Stimulated activated CD8-positive, alpha-beta memory T cell treated with anti-CD3 and anti-CD28 coated beads, Interleukin-15, amount 100 ng/mL, for 48 hours (primary cell): ENCODE measurements around the gene NDUFS6.
"Not testable (repeated sequence)": the region's sequence is repeated elsewhere in the genome, so short reads cannot be mapped to it uniquely, and the experiment has no call there.

Experiments used
- DNase-seq, 2 donors: peaks; one replicate each; pipeline ENCODE4 v3.0.0-alpha.2; 2020; ENCODE audit warnings: low read depth in 2 of 2

NDUFS6 gene

GRCh38 chr5:1797103-1797800 is 4.0 kb upstream of the NDUFS6 start:
- no peak for DNase-seq

DNA sequence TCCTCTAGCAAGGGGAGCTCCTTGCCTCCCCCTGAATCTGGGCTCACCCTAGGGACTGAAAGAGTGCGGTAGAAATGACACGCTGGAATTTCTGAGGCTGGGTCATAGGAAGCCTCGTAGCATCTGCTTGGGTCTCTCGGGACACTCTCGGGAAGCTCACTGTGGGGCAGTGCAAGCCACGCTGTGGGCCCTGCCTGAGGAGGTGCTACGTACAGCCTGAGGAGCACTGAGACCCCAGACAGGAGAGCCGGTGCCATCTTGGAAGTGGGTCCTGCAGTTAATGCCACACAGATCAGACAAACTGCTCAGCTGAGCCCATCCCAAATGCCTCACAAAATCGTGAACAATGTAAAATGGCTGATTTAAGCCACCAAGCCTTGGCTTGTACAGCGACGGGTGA is 3.4 kb upstream of the NDUFS6 start:
- DNase-seq, result no peak

DNA sequence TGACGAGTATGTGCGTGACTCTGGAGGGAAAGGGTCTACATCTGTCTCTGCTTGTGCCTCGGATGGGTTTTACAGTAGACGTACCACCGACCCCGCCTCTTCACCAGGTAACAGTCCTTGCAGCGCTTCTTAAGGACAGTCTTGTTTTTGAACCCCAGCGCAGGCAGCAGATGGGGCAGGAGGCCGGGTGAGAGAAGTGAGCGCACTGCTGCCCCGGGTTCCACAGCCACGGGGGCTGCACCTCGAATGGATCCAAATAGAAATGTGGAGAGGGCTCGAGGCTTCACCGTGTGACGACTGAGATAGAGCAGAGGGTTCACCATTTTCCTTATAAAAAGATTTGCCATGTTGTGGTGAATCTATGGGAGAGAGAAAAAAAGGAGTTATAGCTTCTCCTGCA is 2.6 kb upstream of the NDUFS6 start:
- DNase-seq, result not testable (repeated sequence)

- no peak for DNase-seq
These were observed 2.1 kb upstream of the NDUFS6 start for GRCh38 chr5:1799110-1799601.

DNA sequence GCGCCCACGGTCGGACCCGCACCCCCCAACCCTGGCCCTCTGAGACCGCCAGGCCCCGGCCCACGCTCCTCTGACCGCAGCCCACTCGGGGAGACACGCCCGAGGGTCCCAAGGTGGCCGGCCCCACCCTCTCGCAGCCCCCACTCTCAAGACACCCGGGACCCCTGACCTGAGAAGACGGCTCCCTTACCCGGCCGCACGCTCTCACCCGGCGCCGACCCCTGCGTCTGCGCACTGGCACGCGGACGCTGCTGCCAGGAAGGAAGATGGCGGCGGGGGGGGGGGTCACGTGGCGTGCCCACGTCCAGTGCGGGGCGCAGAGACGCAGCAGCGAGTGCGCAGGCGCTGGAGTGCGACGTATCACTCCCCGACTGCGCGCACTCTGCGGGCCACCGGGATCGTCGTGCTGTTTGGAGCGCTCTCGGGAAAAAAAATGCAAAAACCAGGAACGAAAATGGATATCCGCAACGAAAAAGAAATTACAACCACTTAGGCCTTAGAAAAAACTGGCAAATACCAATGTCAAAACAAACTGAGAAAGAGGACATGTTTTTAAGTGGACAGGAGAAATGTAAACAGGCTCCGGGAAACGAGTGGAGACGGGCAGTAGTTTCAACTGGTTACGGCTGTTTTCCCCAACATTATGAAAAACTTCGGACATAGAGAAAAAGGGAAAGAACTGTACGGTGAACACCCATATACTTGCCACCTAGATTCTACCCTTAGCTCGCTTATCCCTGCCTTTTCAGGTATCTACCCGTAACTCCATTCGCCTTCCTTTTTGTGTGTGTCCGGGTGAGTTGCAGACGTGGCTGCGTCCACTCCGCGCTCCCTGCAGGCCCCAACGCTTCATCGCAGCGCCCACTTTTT is 1.4 kb upstream of the NDUFS6 start, which contains the start of gene MRPL36:
Gene MRPL36, minus strand, starts transcription at position 236 of the 870 bp plus-strand sequence. CDS start 902 bp downstream, outside the sequence.
- peak; percentile 88 to 90 for DNase-seq

GRCh38 chr5:1800472-1801221 is 560 bp upstream of the NDUFS6 start:
- no peak for DNase-seq

- no peak for DNase-seq
These were observed 724 bp downstream of the NDUFS6 start for GRCh38 chr5:1801967-1802295.

- no peak for DNase-seq
These were observed 2.0 kb downstream of the NDUFS6 start for GRCh38 chr5:1803192-1803591.

GRCh38 chr5:1804001-1804690 is 2.9 kb downstream of the NDUFS6 start:
- no peak for DNase-seq

DNA sequence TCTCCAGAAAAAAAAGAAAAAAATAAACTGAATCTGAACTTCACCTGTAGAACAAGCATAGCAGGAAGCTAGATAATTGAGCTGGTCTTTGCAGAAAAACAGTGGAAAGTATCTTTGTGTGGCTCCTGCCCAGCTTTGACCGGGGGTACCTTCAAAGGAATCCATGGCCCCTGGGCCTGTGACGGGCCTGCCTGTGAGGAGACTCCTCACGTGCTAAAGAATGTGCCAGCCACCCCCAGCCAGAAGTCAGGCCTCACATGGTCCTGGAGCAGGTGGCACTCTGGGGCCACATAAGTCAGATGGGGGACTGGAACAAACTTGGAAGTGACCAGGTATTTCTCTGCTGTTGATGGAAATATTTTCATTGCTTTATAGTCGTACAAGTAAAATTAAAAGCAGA is 4.1 kb downstream of the NDUFS6 start:
- no peak for DNase-seq

DNA sequence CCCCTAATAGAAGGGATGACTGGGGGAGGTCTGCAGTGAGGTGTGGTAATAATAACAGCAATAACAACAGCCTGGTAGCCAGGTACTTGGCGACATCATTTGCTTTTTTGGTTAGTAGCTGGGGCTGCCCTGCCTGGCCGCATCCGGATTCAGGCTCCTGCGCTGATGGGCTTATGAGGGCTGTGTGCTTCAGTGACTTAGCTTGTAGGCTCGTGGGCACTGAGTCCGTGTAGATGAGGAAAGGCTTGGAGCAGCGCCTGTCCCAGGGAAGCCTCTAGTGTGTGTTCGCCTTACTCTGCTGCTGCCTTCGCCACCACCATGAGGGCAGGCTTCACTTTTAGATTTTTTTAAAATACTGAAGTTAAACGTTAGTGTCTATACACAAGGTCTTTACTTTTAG is 4.5 kb downstream of the NDUFS6 start:
- no peak for DNase-seq

- DNase-seq, result no peak
These were observed 5.0 kb downstream of the NDUFS6 start for GRCh38 chr5:1806199-1806598.

DNA sequence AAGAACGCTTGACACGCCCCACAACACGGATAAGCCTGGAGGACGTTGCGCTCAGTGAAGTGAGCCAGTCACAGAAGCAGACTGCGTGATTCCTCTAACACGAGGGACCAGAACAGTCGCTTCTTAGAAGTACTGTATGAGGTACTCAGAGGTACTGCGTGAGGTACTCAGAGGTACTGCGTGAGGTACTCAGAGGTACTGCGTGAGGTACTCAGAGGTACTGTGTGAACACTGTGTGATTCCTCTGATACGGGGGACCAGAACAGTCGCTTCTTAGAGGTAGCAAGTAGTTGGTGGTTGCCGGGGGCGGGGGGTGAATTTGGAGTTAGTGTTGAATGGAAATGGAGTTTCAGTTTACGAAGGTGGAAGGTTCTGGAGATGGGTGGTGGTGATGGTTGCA is 5.8 kb downstream of the NDUFS6 start:
- DNase-seq, result no peak

- DNase-seq, result no peak
These were observed 6.4 kb downstream of the NDUFS6 start for GRCh38 chr5:1807451-1808185.

GRCh38 chr5:1808439-1808838 is 7.2 kb downstream of the NDUFS6 start:
- no peak for DNase-seq

DNA sequence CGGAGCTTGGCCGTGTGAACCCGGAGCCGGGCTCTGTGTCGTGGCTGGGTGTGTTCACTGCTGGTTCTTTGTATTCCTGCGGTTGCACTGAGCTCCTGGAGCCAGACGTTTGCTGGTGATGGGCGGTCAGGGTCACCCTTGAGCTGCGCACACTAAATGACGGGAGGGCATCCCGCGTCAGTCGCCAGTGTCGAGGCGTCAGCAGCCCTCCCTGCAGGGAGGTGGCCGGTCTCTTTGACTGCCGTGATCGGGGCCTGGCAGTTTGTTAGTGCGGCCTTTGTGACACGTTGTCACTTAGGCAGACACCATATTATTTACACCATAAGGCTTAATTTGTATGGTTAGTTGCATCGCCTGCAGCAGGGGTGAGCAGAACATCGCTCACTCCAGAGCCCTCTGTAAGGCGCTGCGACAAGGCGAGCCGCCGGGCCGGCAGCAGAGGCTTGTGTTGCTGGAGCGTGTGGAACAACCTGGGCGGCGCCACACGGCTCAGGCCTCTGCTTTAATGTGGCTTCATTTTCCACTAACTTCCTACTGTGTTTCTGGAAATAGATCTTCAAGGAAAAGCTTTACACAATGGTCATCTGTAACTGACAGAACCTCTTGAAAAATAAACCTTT is 8.3 kb downstream of the NDUFS6 start:
- DNase-seq, result no peak

GRCh38 chr5:1810581-1811101 is 9.4 kb downstream of the NDUFS6 start:
- DNase-seq, result no peak

DNA sequence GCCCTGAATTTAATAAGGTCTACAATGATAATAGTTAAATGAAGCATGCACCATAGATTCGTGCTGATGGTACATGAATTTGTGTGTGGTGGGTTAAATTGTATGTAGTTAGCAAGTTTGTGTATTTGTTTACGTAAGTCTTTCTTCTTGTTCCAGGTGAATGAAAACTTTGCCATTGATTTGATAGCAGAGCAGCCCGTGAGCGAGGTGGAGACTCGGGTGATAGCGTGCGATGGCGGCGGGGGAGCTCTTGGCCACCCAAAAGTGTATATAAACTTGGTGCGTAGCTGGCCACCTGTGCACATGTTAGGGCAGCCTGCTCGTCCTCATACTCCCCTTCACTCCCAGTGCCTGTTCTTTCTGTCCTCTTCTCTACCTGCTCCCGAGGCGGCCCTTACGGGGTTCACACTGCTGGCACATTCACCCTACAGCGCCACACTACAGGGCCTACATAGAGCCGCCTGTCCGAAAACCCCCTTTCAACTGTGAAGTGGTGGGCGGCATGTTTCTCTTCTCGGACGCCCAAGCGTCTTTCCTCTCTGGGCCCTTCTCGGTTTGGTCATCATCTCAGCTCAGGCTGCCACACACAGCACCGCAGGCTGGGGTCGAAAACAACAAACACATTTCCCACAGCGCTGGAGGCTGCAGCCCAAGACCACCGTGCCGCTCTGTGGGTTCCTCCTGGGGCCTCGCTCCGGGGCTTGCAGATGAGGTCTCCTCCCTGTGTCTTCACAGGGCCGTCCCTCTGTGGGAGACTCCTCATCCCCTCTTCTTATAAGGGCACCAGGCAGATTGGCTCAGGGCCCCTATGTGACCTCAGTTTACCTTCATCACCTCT is 13.2 kb downstream of the NDUFS6 start:
- DNase-seq, result no peak

DNA sequence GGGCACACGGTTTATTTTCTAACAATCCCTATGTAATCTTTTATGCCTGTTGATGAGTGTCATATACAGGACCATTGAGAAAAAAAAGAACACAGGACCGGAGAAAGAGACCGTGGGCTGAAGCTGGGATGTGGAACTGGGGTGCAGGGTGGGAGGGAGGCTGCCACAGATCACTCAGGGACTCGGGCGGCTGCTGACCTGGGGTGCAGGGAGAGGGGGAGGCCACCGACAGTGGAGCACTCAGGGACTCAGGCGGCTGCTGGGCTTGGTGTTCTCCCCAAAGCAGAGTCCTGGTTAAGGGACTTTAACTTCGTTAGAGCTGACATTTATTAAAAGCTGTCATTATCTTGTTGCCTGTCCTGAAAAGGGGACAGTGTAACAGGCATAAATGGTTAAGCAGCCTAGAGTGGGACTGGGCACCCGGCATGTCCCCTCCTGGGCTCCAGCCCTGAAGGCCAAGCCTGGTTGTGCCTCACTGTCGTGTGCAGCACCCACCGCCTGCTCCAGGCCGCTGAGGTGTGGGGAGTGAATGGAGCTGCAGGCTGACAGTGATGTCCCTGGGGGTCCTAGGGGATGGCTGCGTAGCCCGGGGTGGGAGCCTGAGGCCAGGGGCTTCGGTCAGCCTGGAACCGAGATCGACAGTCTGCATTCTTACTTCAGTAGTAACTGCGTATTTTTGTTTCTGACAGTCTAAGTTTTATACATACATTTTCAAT is 14.0 kb downstream of the NDUFS6 start:
- DNase-seq, result no peak
